Stimulated activated CD8-positive, alpha-beta memory T cell treated with anti-CD3 and anti-CD28 coated beads, Interleukin-15, amount 100 ng/mL, for 1 hour (primary cell): ENCODE data around the gene FBXL17.

Experiments used
- DNase-seq: peaks from one replicate; pipeline ENCODE4 v3.0.0-alpha.2; 2020; ENCODE audit warnings: low read depth

FBXL17 gene

DNA sequence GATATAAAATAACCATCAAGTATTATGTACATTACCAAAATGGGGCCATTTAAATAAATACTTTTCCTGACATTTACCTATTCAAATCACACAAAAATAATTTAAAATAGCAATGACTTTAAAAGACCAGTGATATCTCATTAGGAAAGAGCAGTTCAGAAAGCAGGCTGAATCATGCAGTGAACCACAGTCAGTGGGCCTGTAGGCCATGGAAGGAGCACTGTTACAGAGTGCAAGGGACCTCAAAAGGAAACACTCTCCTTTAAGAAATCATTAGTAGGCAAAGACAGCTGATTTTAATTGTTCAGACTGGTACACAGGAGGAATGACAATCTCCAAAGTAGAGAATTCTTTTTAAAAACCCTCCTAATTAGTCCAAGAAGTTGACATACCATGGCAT is 427.6 kb downstream of the FBXL17 start:
- no peak for DNase-seq

DNA sequence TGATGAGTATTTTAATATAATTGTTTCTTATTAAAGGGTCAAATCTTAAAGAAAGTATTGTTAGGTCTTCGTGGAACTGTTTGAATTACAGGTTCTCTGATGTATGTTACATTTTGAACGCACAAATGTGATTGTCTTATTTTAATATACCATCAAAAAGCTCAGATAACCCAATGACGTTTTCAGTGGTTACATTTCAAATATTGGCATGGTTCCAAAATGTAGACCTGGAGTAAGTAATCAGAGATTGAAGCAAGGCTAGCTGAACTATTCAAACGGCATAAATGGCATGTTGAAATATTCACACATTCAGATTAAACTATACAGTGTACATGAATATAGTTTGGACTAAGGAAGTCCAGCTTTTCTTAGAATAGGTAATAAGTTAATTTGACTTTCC is 429.4 kb downstream of the FBXL17 start:
- DNase-seq = no peak

GRCh38 chr5:107951309-107951708 is 430.6 kb downstream of the FBXL17 start:
- DNase-seq = no peak

GRCh38 chr5:107950776-107951175 is 431.1 kb downstream of the FBXL17 start:
- no peak for DNase-seq

DNA sequence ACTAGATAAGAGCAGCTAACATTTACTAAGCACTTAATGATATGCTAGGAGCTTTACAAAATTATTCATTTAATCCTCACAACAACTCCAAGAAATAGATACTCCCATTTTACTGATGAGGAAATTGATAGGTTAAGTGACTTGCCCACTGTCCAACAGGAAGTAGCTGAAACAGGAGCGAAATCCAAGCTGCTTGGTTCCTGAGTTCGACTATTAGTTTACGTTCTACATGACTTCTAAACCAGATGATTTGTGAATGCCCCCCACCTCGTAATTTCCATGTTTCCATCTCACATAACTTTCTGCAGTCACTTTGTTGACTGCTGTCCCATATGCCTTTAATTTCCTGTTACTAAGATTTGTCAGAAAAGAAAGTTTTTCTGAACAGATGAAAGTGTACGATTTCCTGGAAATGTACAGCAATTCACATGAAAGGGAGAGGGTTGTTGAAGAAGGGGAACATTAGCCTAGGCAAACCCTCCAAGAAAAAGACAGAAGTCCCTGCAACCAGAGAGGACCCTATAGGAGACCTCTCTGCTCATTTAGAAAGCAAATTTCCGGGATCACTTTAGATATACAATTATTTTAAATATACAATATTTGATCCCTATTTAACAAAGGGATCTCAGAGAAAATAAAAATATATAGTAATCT is 432.1 kb downstream of the FBXL17 start:
- no peak for DNase-seq

GRCh38 chr5:107948377-107948776 is 433.5 kb downstream of the FBXL17 start:
- DNase-seq = no peak

DNA sequence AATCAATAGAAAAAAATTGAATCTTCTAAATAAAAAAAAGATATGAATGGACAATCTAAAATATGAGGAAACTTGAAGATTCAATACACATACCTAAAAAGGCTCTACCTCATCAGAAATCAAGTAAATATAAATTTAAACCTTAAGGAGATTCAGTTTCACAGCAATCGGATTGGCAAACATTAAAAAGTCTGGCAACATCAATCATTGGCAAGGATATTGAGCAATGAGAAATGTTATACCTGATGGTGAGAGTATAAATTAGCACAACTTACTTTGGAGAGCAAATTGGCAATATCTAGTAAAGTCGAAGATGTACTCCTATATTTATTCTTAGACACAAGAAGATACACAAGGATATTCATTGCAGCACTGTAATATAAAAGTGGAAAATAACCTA is 436.8 kb downstream of the FBXL17 start:
- no peak for DNase-seq

DNA sequence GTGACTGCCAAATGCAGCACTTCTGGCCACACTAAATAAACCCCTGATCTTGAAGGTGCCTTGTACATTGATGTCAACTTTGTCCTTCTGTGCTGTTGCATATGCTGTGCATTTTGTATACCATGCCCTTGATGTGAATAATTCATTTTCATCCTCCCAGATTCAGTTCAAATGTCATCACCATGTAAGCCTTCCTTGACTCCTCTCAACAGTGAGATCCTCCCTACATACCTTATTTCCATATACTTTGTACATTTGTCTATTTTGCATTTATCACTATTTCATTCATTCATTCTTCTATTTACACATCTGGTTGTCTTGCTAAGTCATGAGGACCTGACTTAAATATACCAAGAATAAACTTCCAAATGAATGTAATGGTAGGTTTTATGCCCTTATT is 438.0 kb downstream of the FBXL17 start:
- DNase-seq = no peak

- DNase-seq = no peak
These were observed 440.9 kb downstream of the FBXL17 start for GRCh38 chr5:107941036-107941435.

GRCh38 chr5:107937651-107938355 is 444.1 kb downstream of the FBXL17 start:
- DNase-seq = no peak

- no peak for DNase-seq
These were observed 444.7 kb downstream of the FBXL17 start for GRCh38 chr5:107937204-107937603.

- no peak for DNase-seq
These were observed 445.4 kb downstream of the FBXL17 start for GRCh38 chr5:107936515-107936914.

DNA sequence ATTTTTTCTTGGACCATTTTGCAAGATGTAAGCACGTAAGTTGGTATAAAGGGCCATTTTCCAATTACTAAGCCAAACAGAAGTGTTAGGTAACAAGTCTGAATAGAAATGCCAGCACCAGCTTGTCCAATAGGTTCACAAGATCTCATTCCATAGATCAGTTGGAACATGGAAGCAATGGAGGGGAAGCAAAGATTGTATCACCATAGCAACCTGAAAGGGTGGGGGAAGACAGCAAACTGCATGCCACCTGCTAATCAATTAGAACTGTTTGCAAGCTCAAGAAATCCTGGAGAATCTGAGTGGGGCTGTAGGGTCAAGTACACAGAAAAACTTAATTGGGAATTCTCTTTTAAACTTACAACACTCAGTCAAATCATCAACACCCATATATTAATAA is 446.3 kb downstream of the FBXL17 start:
- no peak for DNase-seq

- no peak for DNase-seq
These were observed 448.6 kb downstream of the FBXL17 start for GRCh38 chr5:107933326-107933725.

- DNase-seq = no peak
These were observed 451.0 kb downstream of the FBXL17 start for GRCh38 chr5:107930891-107931290.

- DNase-seq = no peak
These were observed 451.8 kb downstream of the FBXL17 start for GRCh38 chr5:107930092-107930491.

GRCh38 chr5:107929080-107929479 is 452.8 kb downstream of the FBXL17 start:
- no peak for DNase-seq

- no peak for DNase-seq
These were observed 455.8 kb downstream of the FBXL17 start for GRCh38 chr5:107926121-107926520.

- DNase-seq = no peak
These were observed 456.7 kb downstream of the FBXL17 start for GRCh38 chr5:107925200-107925599.

GRCh38 chr5:107919969-107920368 is 461.9 kb downstream of the FBXL17 start:
- no peak for DNase-seq

DNA sequence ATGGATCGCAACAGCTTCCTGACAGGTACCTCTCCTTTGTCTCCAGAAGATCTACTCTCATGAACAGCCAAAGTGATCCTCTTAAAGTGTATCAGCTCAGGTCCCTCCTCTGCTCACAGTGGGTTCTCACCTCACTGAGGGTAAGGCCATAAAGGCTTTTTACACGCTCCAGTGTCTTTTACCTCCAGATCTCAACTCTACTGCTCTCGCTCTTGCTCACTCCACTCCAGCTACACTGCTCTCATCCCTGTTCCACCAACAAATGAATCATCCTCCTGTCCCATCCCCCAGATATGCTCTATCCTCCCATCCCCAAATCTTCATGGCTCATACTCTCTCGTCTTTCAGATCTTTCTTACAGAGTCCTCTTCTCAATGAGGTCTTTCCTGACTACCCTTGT is 462.5 kb downstream of the FBXL17 start:
- DNase-seq = no peak

GRCh38 chr5:107917983-107918382 is 463.9 kb downstream of the FBXL17 start:
- no peak for DNase-seq

DNA sequence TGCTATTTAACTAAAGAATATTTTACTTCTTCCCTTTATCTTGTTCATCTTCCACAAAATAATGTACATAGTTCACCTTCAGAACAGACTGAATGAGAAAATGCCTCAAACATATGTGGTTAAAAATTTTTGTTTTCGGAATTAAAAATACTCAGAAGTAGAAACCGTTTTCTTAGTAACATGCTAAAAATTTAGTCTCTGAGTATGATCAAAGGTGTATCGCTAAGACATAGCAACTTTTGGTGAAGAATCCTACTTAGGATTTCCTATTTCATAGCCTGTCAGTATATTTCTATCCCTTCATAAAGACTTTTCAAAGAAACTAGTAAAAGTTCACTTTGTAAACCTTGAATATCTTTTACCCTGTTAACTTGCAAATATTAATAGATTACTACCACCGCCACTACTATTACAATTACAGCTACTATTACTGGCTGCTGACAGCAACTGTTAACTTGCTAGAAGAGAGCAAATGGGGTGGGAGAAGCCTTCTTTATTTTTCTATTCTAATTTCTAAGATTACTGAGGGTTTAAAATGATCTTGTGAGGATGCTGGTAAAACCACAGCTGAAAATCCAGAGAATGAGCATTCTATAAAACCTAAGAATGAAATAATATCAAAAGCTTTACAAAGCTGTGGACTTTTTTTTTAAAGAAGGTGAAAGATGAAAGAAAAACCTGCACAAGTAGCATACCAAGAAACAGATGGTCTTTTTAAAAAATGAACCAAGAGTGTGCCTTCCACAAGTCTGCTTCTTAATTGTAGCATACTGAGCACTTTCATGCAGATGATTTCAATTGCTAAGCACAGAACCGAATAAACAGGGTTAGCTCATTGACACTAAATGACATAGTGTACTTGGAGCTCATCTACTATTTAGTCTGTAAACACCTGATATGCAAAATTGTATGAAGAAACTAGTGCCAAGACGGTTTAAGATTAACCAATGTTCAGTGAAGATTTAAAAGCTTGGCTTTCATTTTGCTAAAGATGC is 464.9 kb downstream of the FBXL17 start:
- DNase-seq = no peak
